ENCODE data around the gene GPX6.

- TF ChIP-seq CTCF (IDR thresholded peaks at IDR 0.05) (no peak), POLR2A (IDR thresholded peaks at IDR 0.05) (no peak)
Measured at GRCh38 chr6:28489366-28490204, 26.0 kb downstream of the GPX6 start.

Measured in esophagus squamous epithelium (tissue), 4 donors.